ENCODE data around the gene OR8U1.

DNA sequence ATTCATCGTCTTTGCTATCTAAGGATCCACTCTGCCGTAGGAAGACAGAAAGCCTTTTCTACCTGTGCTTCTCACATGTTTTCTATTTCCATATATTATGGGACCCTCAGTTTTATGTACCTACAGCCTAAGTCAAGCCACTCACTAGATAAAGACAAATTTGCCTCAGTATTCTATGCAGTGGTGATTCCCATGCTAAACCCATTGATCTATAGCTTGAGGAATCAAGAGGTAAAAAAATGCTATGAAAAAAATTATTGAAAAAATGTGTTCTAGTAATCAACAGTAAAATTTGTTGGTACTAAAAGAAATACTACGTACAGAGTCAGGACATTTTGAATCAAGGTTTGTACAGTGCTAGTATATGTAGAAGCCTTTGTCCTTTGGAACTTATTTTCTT is 19.0 kb downstream of the OR8U1 start:
- TF ChIP-seq, protein P1, sequence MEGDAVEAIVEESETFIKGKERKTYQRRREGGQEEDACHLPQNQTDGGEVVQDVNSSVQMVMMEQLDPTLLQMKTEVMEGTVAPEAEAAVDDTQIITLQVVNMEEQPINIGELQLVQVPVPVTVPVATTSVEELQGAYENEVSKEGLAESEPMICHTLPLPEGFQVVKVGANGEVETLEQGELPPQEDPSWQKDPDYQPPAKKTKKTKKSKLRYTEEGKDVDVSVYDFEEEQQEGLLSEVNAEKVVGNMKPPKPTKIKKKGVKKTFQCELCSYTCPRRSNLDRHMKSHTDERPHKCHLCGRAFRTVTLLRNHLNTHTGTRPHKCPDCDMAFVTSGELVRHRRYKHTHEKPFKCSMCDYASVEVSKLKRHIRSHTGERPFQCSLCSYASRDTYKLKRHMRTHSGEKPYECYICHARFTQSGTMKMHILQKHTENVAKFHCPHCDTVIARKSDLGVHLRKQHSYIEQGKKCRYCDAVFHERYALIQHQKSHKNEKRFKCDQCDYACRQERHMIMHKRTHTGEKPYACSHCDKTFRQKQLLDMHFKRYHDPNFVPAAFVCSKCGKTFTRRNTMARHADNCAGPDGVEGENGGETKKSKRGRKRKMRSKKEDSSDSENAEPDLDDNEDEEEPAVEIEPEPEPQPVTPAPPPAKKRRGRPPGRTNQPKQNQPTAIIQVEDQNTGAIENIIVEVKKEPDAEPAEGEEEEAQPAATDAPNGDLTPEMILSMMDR (optimal IDR thresholded peaks at IDR 0.05 in 1 of 3, IDR thresholded peaks at IDR 0.05 in 1 of 3, conservative IDR thresholded peaks at IDR 0.05 in 1 of 3; ENCODE audit: extremely low read depth in 1 of 3, insufficient read depth in 2 of 3, low read length in 3 of 3): no peak
- TF ChIP-seq EZH2 (IDR thresholded peaks at IDR 0.05; ENCODE audit: low read length): no peak

All from keratinocyte (primary cell).